ENCODE results near the gene RSPH6A. TPM values are rescaled to one million over a fixed set of nuclear protein-coding genes. Genes with fewer than 3 reads are reported as not detected.

Gene RSPH6A
- total RNA-seq, 1 experiment from 2014 or later, result 0.55 TPM

DNA sequence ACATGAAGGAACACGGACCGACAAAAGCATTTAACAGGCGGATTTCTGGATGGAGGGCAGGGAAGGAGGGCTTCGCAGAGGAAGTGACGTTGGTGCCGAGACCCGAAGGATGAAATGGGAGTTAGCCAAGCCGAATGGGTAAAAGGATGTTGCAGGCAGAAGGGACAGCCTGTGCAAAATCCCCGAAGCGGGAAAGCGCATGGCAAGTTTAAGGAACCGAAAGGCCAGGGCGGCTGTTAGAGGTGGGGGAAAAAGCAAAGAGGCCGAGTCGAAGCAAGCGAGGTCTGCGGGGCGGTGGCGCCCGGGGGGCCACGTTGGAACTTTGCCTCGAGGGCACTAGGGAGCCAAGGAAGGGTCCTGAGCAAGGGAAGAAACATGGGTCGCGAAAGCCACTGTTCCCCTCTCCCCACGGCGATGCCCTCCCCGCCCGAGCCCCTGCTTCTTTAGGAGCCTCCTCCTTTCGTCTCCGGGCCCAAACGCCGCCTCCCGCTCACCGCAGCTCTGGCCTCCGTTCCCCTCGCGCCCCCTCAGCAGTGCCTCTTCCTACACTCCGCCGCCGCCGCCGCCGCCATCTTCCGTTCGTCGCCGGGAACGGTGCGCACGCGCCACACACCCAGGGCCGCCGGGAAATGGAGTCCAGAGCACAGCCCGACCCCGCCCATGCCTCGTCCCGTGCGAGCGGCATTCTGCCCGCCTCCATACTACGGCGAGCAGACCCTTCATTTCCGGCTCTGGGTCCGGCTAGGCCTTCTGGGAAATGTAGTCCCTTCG, 47.6 kb upstream of the RSPH6A start, which contains the start of gene SYMPK:
SYMPK (minus strand) TSS at position 584 of the 771 bp plus-strand sequence. CDS start 8,652 bp downstream, outside the sequence.
- no peaks in the 10 kb centered on the region for H3K27me3 ChIP-seq (ENCODE audit: insufficient read depth, low read length)
- Mint-ChIP-seq H3K9me3 (no peaks in the 10 kb centered on the region; a peak in 1 of 5 replicates), H3K36me3 (ENCODE audit: insufficient read depth in 1 of 3, low read depth in 3 of 3) (peaks cover 16 to 27% (median 19%) of the 10 kb centered on the region in 3 experiments; a peak in 6 of 7 replicates), H3K4me1 (peaks cover 36 to 47% of the 10 kb centered on the region in 2 experiments), H3K27me3 (ENCODE audit: low read depth) (no peaks in the 10 kb centered on the region; the same call in 1 of the 2 replicates), H3K27ac (peak within 1 kb of the TSS; percentile 97 to 100 (median 99)), H3K4me3 (peak within 1 kb of the TSS; percentile 97 to 100)
- H3K4me1 ChIP-seq (ENCODE audit: insufficient read depth, low read length), result peaks cover 5% of the 10 kb centered on the region; the same call in 1 of the 2 replicates
- H2BK120ac ChIP-seq (ENCODE audit: low read depth, low read length, poor library complexity, severe bottlenecking), result no peak within 1 kb of the TSS
- no peak within 1 kb of the TSS for H2BK20ac ChIP-seq (ENCODE audit: low read depth, low read length, poor library complexity, severe bottlenecking)
- H3K18ac ChIP-seq (ENCODE audit: insufficient read length, low read depth, low read length), result peak within 1 kb of the TSS; percentile 94
- H3K14ac ChIP-seq (ENCODE audit: insufficient read depth, low read length), result peak within 1 kb of the TSS; percentile 90
- H4K20me1 ChIP-seq (ENCODE audit: control insufficient read depth, insufficient read depth, insufficient read length), result no peaks in the 10 kb centered on the region
- no peak within 1 kb of the TSS for H3K56ac ChIP-seq (ENCODE audit: insufficient read length, low read depth, low read length)
- H4K8ac ChIP-seq (replicated peaks; ENCODE audit: insufficient read length, low read depth, low read length), result no peak within 1 kb of the TSS
- peaks cover 3% of the 10 kb centered on the region for H3K79me1 ChIP-seq (ENCODE audit: insufficient read depth, low read depth, low read length, poor library complexity, severe bottlenecking)
- peaks cover 11% of the 10 kb centered on the region; the same call in 1 of the 2 replicates for H3K79me2 ChIP-seq (ENCODE audit: insufficient read depth, low read length)
- no peak within 1 kb of the TSS for H3K23ac ChIP-seq (ENCODE audit: insufficient read length, low read depth, low read length)
- H3K27ac ChIP-seq (ENCODE audit: insufficient read length, low read depth, low read length), result peak within 1 kb of the TSS; percentile 49
- DNase-seq, result peak; percentile 99
- no peaks in the 10 kb centered on the region for H3K9me3 ChIP-seq (ENCODE audit: control insufficient read depth, low read depth, low read length)
- H3K9ac ChIP-seq (ENCODE audit: extremely low read depth, insufficient read length, low read length), result peak within 1 kb of the TSS; percentile 75
- no peak within 1 kb of the TSS for H4K91ac ChIP-seq (ENCODE audit: insufficient read length, low read depth, low read length)
- H2AK5ac ChIP-seq (ENCODE audit: insufficient read length, low read length), result no peak within 1 kb of the TSS
- no peak within 1 kb of the TSS for H2AFZ ChIP-seq (ENCODE audit: low read length)
- H2BK12ac ChIP-seq (ENCODE audit: insufficient read length, low read depth, low read length), result no peak within 1 kb of the TSS
- H2BK5ac ChIP-seq (ENCODE audit: insufficient read length, low read length), result no peak within 1 kb of the TSS
- peak within 1 kb of the TSS; percentile 83 for H3K4me2 ChIP-seq (ENCODE audit: insufficient read depth, insufficient read length, low read length)
- TF ChIP-seq, protein P1, sequence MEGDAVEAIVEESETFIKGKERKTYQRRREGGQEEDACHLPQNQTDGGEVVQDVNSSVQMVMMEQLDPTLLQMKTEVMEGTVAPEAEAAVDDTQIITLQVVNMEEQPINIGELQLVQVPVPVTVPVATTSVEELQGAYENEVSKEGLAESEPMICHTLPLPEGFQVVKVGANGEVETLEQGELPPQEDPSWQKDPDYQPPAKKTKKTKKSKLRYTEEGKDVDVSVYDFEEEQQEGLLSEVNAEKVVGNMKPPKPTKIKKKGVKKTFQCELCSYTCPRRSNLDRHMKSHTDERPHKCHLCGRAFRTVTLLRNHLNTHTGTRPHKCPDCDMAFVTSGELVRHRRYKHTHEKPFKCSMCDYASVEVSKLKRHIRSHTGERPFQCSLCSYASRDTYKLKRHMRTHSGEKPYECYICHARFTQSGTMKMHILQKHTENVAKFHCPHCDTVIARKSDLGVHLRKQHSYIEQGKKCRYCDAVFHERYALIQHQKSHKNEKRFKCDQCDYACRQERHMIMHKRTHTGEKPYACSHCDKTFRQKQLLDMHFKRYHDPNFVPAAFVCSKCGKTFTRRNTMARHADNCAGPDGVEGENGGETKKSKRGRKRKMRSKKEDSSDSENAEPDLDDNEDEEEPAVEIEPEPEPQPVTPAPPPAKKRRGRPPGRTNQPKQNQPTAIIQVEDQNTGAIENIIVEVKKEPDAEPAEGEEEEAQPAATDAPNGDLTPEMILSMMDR (conservative IDR thresholded peaks at IDR 0.05), result no peak
- no peak within 1 kb of the TSS for H3T11ph ChIP-seq (ENCODE audit: low read length)
- peaks cover 18% of the 10 kb centered on the region for H3K23me2 ChIP-seq (ENCODE audit: insufficient read length, low read depth, low read length, poor library complexity, severe bottlenecking)
- no CpG with 5 or more reads among the region's 65 CpGs for WGBS (ENCODE audit: extremely low coverage, insufficient read length, low lambda C conversion rate)
- no peak within 1 kb of the TSS for H4K5ac ChIP-seq (ENCODE audit: insufficient read length, low read depth, low read length)
- no peak within 1 kb of the TSS for H2BK15ac ChIP-seq (ENCODE audit: low read depth, low read length)
- no peak within 1 kb of the TSS; the same call in 1 of the 2 replicates for H3K4ac ChIP-seq (ENCODE audit: low read depth, low read length)

All from H9 (cell line).